ACHN (cell line): ENCODE results near the gene SPATA33.
A peak's percentile ranks its signal among the peaks of the same experiment; 100 is the strongest.
"Not testable (repeated sequence)": the region's sequence is repeated elsewhere in the genome, so short reads cannot be mapped to it uniquely, and the experiment has no call there.

Source experiments
- DNase-seq: peaks from one replicate; pipeline ENCODE4 v3.0.0-alpha.2; 2015
- in situ Hi-C: cut with HindIII; loops from 2 replicates; pipeline ENCODE4 v1.10.0; 2017; ENCODE audit warnings: low sequenced_read_pairs, low pct_ligation_motif_present, low pct_unique_long_range_greater_than_20kb

The SPATA33 gene

DNA sequence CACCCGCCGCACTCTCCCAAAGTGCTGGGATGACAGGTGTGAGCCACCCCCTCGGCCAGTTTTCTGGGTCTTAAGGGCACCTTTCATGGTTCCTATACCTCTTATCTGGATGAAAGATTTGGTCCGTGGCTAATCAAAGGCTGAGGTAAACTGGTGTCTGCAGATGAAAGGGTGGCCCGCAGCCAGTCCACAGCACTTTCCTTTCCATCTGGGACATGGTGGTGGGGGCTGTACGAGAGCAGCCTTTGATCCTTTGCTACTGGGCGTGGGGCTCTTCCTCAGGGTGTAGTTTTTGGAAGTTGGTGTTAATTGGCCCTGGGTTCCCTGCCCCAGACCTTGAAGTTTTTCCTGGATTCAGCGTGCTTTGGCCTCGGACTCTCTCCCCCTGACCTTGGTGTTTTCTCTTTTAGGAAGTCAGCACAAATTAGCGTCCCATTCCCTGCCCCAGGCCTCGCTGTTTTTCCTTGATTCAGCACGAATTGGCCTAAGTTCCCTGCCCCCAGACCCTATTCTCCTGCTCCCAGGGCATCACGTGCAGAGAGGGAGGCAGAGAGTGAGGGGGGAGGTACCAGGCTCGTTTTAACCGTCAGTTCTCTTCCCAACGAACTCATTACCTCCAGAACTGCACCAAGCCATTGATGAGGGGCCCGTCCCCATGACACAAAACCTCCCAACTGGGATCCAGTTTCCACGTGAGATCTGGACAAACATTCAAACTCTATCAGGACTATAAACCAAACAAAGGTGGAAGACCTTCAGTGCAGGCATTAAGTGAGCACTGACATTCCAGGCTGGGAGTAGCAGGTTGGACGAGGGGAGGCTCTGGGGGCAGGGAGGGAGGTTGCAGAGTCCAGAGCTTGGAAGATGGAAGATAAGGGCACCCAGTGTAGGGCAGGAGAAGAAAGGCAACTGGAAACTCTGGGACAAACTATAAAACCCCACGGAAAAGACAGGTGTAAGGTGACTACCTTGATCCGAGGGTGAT lies 32.6 kb upstream of the SPATA33 start:
- in situ Hi-C loops = no loop called here
- no peak for DNase-seq

GRCh38 chr16:89629827-89630610 lies 27.6 kb upstream of the SPATA33 start:
- no peak for DNase-seq
- in situ Hi-C loops = no loop called here

GRCh38 chr16:89633064-89633631 lies 24.5 kb upstream of the SPATA33 start:
- DNase-seq = peak; percentile 99
- in situ Hi-C loops = no loop called here

- DNase-seq, in situ Hi-C loops: not testable (repeated sequence)
Observed at GRCh38 chr16:89634463-89635385, 22.9 kb upstream of the SPATA33 start.

GRCh38 chr16:89636663-89637062 lies 21.0 kb upstream of the SPATA33 start:
- in situ Hi-C loops = no loop called here
- DNase-seq = no peak

DNA sequence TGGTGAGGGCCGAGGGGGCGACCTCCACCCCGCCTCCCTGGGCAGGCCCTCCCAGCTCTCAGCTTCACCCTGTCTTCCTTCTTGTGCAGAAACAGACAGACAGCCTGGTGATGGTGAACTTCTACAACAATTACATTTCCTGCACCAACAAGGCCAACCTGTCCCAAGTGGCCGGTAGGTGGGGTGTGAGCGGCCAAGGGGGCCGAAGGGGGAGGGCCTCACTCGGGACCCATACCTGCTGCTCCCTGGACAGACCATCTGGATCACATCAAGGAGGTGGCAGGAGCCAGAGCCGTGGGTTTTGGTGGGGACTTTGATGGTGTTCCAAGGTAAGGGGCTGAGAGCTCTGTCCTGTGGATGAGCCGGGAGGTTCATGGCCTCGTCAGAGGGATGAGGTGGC lies 20.3 kb upstream of the SPATA33 start:
- in situ Hi-C loops = no loop called here
- DNase-seq = no peak

DNA sequence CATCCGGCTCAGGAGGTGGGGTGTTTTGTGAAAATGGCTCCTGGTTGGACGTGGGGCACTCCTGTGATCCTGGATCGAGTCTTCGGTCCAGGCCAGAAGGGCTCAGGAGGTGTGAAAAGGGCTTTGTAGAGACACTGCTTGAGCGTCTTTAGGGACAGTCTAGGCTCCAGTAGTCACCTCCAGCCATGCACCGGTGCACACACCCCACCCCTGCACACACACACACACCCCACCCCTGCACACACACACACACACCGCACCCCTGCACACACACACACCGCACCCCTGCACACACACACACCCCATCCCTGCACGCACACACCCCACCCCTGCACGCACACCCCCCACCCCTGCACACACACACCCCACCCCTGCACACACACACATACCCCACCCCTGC lies 19.2 kb upstream of the SPATA33 start:
- in situ Hi-C loops = no loop called here
- no peak for DNase-seq

DNA sequence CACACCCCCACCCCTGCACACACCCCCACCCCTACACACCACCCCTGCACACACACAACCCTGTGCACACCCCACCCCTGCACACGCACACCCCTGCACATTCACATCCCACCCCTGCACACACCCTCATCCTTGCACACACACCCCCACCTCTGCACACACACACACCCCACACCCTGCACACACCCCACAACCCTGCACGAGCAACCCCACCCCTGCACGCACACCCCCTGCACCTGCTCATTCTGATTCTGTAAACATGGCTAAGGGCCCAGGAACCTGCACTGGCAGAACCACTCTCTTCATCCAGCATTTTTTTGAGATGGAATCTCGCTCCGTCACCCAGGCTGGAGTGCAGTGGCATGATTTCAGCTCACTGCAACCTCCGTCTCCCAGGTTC lies 18.3 kb upstream of the SPATA33 start:
- in situ Hi-C loops = no loop called here
- DNase-seq = no peak

- DNase-seq = peak; percentile 36
- in situ Hi-C loops = no loop called here
Observed at GRCh38 chr16:89641458-89642119, 16.0 kb upstream of the SPATA33 start.

DNA sequence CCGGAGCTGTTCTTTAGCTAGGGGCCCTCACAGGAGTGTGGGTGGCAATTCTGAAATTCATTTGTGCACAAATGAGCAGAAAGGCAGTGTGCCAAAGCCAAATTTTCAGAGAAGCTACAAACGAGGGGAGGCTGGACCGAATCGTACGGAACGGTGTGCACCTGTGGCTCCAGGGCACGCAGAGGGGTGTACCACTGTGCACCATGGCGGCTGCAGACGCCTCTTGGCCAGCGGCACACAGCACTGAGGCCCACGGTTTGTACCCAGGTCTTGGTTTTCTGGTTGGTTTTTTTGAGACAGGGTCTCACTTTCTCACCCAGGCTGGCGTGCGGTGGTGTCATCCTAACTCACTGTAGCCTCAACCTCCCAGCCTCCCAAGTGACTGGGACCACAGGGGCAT lies 15.1 kb upstream of the SPATA33 start:
- DNase-seq = no peak
- in situ Hi-C loops = no loop called here

DNA sequence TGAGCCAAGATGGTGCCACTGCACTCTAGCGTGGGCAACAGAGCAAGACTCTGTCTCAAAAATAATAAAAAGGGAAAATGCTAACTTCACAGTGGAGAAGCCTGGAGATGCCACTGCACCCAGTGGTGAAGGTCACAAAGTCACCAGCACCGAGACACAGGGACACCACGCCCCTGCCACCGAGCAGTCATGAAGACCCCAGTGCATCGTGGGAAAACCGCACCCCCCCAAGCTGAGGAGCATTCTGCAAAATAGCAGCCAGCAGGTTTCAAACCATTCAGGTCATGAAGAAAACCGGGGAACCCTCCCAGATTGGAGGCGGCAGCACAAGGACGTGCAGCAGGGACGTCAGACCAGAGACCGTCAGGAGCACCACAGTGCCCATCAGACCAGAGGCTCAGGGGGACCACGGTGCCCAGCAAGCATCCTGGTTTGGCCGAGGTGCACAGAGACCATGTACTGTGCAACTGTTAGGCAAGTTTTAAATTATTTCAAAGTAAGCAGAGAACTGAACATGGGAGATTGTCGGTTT lies 13.8 kb upstream of the SPATA33 start:
- in situ Hi-C loops = no loop called here
- DNase-seq = no peak

- DNase-seq = no peak
- in situ Hi-C loops = no loop called here
Observed at GRCh38 chr16:89645122-89645521, 12.5 kb upstream of the SPATA33 start.

DNA sequence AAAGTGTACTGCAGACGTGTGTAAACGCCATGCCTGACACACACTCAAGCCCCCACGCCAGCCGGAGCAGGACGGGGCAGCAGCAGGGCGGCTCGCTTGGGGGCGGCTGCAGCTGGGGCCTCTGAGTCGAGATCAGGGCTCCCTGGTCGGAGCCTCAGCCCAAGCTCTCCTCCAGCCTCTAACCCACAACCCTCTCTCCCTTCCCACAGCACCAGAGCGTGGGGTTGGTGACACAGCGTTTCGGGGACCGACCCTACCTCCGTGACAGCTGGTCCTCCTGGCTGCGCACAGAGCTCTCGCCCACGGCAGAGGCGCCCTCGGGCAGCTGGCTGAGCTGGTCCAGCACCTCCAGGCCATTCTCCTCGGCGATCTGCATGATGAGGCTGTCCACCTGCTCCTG lies 11.4 kb upstream of the SPATA33 start:
- in situ Hi-C loops = no loop called here
- DNase-seq = no peak

GRCh38 chr16:89646906-89647305 lies 10.7 kb upstream of the SPATA33 start:
- DNase-seq = no peak
- in situ Hi-C loops = no loop called here

- in situ Hi-C loops = no loop called here
- DNase-seq = no peak
Observed at GRCh38 chr16:89651584-89651983, 6.1 kb upstream of the SPATA33 start.

DNA sequence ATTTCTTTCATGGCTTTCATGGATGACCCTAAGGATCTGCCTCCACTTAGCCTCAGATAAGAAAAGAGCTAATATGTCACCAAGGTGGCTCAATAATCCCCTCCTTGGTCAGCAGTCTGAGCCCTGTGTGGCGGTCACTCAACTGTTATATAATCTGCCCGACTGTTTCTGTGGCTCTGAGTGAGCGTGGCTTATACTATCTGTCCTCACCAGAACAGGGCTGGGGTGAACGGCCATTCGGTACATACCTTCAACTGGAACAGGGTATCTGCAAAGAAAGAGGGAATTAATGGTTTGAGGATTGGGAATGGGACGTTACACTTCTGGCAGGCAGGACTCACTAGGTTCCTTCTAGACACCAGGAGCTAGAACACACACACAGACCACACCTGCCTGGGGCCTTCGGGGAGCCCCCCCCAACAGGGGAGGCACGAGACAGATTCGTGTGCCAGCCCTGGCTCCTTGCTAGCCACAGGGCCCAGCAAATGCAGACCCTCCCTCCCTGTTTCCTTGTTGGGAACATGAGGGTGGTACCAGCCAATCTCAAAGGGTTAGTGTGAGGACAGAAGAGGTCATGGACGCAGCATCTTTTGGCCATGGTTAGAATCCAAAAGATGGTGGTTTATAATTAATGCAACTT lies 3.9 kb upstream of the SPATA33 start:
- in situ Hi-C loops = no loop called here

DNA sequence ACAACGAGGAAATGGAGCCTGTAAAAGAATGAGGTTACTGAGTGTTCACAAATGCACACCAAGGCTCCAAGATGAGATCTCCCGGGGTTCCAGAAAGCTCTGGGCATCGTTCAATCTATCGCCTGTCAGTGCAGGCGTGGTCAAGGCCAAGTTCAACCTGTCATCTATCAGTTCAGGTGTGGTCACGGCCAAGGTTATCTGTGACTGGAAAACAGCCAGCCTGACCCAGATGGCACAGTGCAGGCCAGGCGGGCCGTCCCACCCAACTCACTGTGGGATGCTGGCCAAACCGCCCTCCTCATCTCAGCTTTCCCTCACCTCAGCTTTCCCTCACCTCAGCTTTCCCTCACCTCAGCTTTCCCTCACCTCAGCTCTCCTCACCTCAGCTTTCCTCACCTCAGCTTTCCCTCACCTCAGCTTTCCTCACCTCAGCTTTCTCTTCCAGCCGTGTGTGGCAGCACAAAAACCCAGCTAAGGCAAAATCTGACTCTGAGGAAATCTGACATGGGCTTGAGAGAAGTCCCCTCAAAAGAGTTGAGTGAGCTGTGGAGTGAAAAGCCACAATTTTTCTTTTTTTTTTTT lies 2.5 kb upstream of the SPATA33 start:
- no peak for DNase-seq
- in situ Hi-C loops = no loop called here

More for the DNA sequence above, 3.9 kb upstream of the SPATA33 start:
- no peak for DNase-seq
